GM19023 (cell line): Measurements from ENCODE around the gene PALS1.
"Not testable (repeated sequence)": the region's sequence is repeated elsewhere in the genome, so short reads cannot be mapped to it uniquely, and the experiment has no call there.

Experiments used
- ATAC-seq: cut with Tn5 transposase; IDR thresholded peaks from one replicate; pipeline ENCODE4 v1.9.1; 2021; ENCODE audit warnings: mild to moderate bottlenecking, moderate library complexity; ENCODE audit not compliant: unreplicated experiment

Gene PALS1

GRCh38 chr14:67253076-67253635 lies 11.9 kb downstream of the PALS1 start:
- ATAC-seq: no peak

GRCh38 chr14:67257906-67258305 lies 16.7 kb downstream of the PALS1 start:
- ATAC-seq: no peak

GRCh38 chr14:67260965-67261364 lies 19.7 kb downstream of the PALS1 start:
- ATAC-seq: no peak

GRCh38 chr14:67263499-67264149 lies 22.4 kb downstream of the PALS1 start:
- no peak for ATAC-seq

- no peak for ATAC-seq
Observed at GRCh38 chr14:67265131-67265530, 23.9 kb downstream of the PALS1 start.

GRCh38 chr14:67267576-67268328 lies 26.5 kb downstream of the PALS1 start:
- no peak for ATAC-seq

- no peak for ATAC-seq
Observed at GRCh38 chr14:67268426-67269150, 27.4 kb downstream of the PALS1 start.

GRCh38 chr14:67269298-67270060 lies 28.2 kb downstream of the PALS1 start:
- no peak for ATAC-seq

GRCh38 chr14:67270145-67270753 lies 29.0 kb downstream of the PALS1 start:
- ATAC-seq: no peak

- no peak for ATAC-seq
Observed at GRCh38 chr14:67270933-67271332, 29.7 kb downstream of the PALS1 start.

- ATAC-seq: not testable (repeated sequence)
Observed at GRCh38 chr14:67273281-67273680, 32.0 kb downstream of the PALS1 start.

GRCh38 chr14:67276131-67276530 lies 34.9 kb downstream of the PALS1 start:
- ATAC-seq: no peak

GRCh38 chr14:67280506-67280905 lies 39.3 kb downstream of the PALS1 start:
- ATAC-seq: no peak

- no peak for ATAC-seq
Observed at GRCh38 chr14:67285876-67286452, 44.7 kb downstream of the PALS1 start.
